Activated CD8-positive, alpha-beta memory T cell treated with anti-CD3 and anti-CD28 coated beads for 36 hours (primary cell): ENCODE data around the gene MRPS9. TPM values are rescaled to one million over a fixed set of nuclear protein-coding genes. Genes with fewer than 3 reads are reported as not detected.

Experiments
- CTCF ChIA-PET: fragments of 350-600 bp; sonication (Branson Sonifier 250); formaldehyde crosslinking; loops from one replicate; lab custom pipeline; 2021; ENCODE audit warnings: antibody characterized with exemption; lab: Charles Lee
- POLR2A ChIA-PET: fragments of 350-600 bp; sonication (Branson Sonifier 250); formaldehyde crosslinking; loops from one replicate; lab custom pipeline; 2021; ENCODE audit warnings: antibody characterized with exemption; lab: Charles Lee
- total RNA-seq, 2 experiments: library from RNA; stranded (reverse); gene quantifications; one replicate each; pipeline ENCODE4 v1.2.3, GENCODE V29; 2021

Gene MRPS9
- total RNA-seq, 2 experiments from 2014 or later: 49.0 to 49.2 TPM

GRCh38 chr2:105073591-105073990, 35.7 kb downstream of the MRPS9 start:
- ChIA-PET POLR2A (no interaction called here), CTCF (no interaction called here)

GRCh38 chr2:105076121-105076520, 38.3 kb downstream of the MRPS9 start:
- ChIA-PET POLR2A (no interaction called here), CTCF (no interaction called here)

- ChIA-PET POLR2A (no interaction called here), CTCF (no interaction called here)
Observed at GRCh38 chr2:105078906-105079495, 41.1 kb downstream of the MRPS9 start.

GRCh38 chr2:105080461-105080860, 42.6 kb downstream of the MRPS9 start:
- POLR2A ChIA-PET: interaction anchor here (0.7 kb wide), 1 partner anchor 21 kb away, joined by 3 read pairs; no protein-coding TSS in a partner anchor
- CTCF ChIA-PET: interaction anchor here (0.7 kb wide), 1 partner anchor 15 kb away, joined by 4 read pairs; no protein-coding TSS in a partner anchor

GRCh38 chr2:105081006-105081601, 43.2 kb downstream of the MRPS9 start:
- ChIA-PET CTCF (interaction anchor here (0.7 kb wide), 1 partner anchor 14 kb away, joined by 4 read pairs; no protein-coding TSS in a partner anchor), POLR2A (interaction anchor here (0.7 kb wide), 1 partner anchor 22 kb away, joined by 3 read pairs; no protein-coding TSS in a partner anchor)

- CTCF ChIA-PET: no interaction called here
- POLR2A ChIA-PET: no interaction called here
Observed at GRCh38 chr2:105082107-105082506, 44.2 kb downstream of the MRPS9 start.

- CTCF ChIA-PET: no interaction called here
Observed at GRCh38 chr2:105085525-105085924, 47.7 kb downstream of the MRPS9 start.

GRCh38 chr2:105087273-105087672, 49.4 kb downstream of the MRPS9 start:
- POLR2A ChIA-PET: no interaction called here

More at GRCh38 chr2:105085525-105085924, 47.7 kb downstream of the MRPS9 start:
- POLR2A ChIA-PET: no interaction called here

GRCh38 chr2:105090091-105090490, 52.2 kb downstream of the MRPS9 start:
- POLR2A ChIA-PET: no interaction called here
- CTCF ChIA-PET: no interaction called here

More at GRCh38 chr2:105087273-105087672, 49.4 kb downstream of the MRPS9 start:
- CTCF ChIA-PET: no interaction called here

- ChIA-PET CTCF (no interaction called here), POLR2A (no interaction called here)
Observed at GRCh38 chr2:105092797-105093196, 54.9 kb downstream of the MRPS9 start.

- ChIA-PET POLR2A (no interaction called here), CTCF (no interaction called here)
Observed at GRCh38 chr2:105099153-105099552, 61.3 kb downstream of the MRPS9 start.

GRCh38 chr2:105100046-105100840, 62.4 kb downstream of the MRPS9 start:
- POLR2A ChIA-PET: no interaction called here
- CTCF ChIA-PET: interaction anchor here (0.7 kb wide), 1 partner anchor 15 kb away, joined by 3 read pairs; no protein-coding TSS in a partner anchor

GRCh38 chr2:105102001-105102400, 64.1 kb downstream of the MRPS9 start:
- POLR2A ChIA-PET: no interaction called here
- CTCF ChIA-PET: interaction anchor here (1.6 kb wide), 1 partner anchor 13 kb away, joined by 4 read pairs; no protein-coding TSS in a partner anchor

- ChIA-PET POLR2A (no interaction called here), CTCF (interaction anchor here (1.6 kb wide), 1 partner anchor 12 kb away, joined by 4 read pairs; no protein-coding TSS in a partner anchor)
Observed at GRCh38 chr2:105102963-105103421, 65.1 kb downstream of the MRPS9 start.

GRCh38 chr2:105103481-105103880, 65.6 kb downstream of the MRPS9 start:
- CTCF ChIA-PET: interaction anchor here (1.6 kb wide), 1 partner anchor 11 kb away, joined by 4 read pairs; no protein-coding TSS in a partner anchor
- POLR2A ChIA-PET: no interaction called here

GRCh38 chr2:105104208-105104731, 66.4 kb downstream of the MRPS9 start:
- CTCF ChIA-PET: no interaction called here
- POLR2A ChIA-PET: no interaction called here

GRCh38 chr2:105110295-105110829, 72.5 kb downstream of the MRPS9 start:
- POLR2A ChIA-PET: no interaction called here
- CTCF ChIA-PET: no interaction called here

GRCh38 chr2:105111365-105112150, 73.7 kb downstream of the MRPS9 start:
- POLR2A ChIA-PET: no interaction called here
- CTCF ChIA-PET: no interaction called here

GRCh38 chr2:105112345-105112744, 74.5 kb downstream of the MRPS9 start:
- ChIA-PET CTCF (no interaction called here), POLR2A (no interaction called here)
